ENCODE results near the gene RNU6-9. TPM values are rescaled to one million over a fixed set of nuclear protein-coding genes. Genes with fewer than 3 reads are reported as not detected.

Gene RNU6-9
- total and polyA plus RNA-seq, 11 donors: not detected

GRCh38 chr19:898663-899062 lies 5.4 kb downstream of the RNU6-9 start:
- intact Hi-C loops (cut with DNase I): no loop called here
- no peak for DNase-seq
- Histone ChIP-seq H3K4me1 (peaks cover 0 to 5% (median under 1%) of the 10 kb centered on the region in 12 donors), H3K36me3 (peaks cover 0 to 42% (median 14%) of the 10 kb centered on the region in 9 donors), H3K27me3 (no peaks in the 10 kb centered on the region), H3K27ac (no peak overlapping the region), H3K4me3 (no peak overlapping the region), H3K9me3 (no peaks in the 10 kb centered on the region)
- TF ChIP-seq POLR2A (IDR thresholded peaks at IDR 0.05): no peak
- TF ChIP-seq, protein P1, sequence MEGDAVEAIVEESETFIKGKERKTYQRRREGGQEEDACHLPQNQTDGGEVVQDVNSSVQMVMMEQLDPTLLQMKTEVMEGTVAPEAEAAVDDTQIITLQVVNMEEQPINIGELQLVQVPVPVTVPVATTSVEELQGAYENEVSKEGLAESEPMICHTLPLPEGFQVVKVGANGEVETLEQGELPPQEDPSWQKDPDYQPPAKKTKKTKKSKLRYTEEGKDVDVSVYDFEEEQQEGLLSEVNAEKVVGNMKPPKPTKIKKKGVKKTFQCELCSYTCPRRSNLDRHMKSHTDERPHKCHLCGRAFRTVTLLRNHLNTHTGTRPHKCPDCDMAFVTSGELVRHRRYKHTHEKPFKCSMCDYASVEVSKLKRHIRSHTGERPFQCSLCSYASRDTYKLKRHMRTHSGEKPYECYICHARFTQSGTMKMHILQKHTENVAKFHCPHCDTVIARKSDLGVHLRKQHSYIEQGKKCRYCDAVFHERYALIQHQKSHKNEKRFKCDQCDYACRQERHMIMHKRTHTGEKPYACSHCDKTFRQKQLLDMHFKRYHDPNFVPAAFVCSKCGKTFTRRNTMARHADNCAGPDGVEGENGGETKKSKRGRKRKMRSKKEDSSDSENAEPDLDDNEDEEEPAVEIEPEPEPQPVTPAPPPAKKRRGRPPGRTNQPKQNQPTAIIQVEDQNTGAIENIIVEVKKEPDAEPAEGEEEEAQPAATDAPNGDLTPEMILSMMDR (IDR thresholded peaks at IDR 0.05): no peak
- 74 to 88% (median 86%) methylated on average over 13 to 20 of the region's 20 CpGs for WGBS, 4 donors
- ATAC-seq: no peak

GRCh38 chr19:899336-900042 lies 6.2 kb downstream of the RNU6-9 start:
- WGBS, 4 donors: 90 to 92% (median 91%) methylated on average over 25 to 32 of the region's 32 CpGs

DNA sequence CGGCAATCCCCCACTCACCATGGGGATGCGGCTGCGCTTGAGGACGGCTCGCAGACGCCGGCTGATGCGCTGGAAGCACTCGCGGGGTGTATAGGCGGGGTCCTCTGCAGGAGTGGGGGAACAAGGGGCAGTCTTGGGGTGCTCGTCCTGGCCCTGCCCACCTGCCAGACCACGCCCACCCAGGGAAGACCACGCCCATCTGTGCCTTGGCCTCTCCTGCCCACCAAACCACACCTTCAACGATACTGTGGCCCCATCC lies 6.7 kb downstream of the RNU6-9 start:
- no peak for DNase-seq
- Histone ChIP-seq H3K27me3 (no peaks in the 10 kb centered on the region), H3K4me3 (no peak overlapping the region), H3K36me3 (peaks cover 0 to 42% (median 14%) of the 10 kb centered on the region in 9 donors), H3K4me1 (no peaks in the 10 kb centered on the region), H3K9me3 (no peaks in the 10 kb centered on the region), H3K27ac (no peak overlapping the region)
- peak in 1 of 4 donors; percentile 7 for ATAC-seq
- TF ChIP-seq, protein P1 (IDR thresholded peaks at IDR 0.05): no peak
- no peak for TF ChIP-seq POLR2A (IDR thresholded peaks at IDR 0.05)
- WGBS, 4 donors: 93 to 96% (median 94%) methylated on average over 14 to 15 of the region's 15 CpGs
- intact Hi-C loops (cut with DNase I): no loop called here

More at GRCh38 chr19:899336-900042, 6.2 kb downstream of the RNU6-9 start:
- H3K4me1 ChIP-seq: no peaks in the 10 kb centered on the region
- H3K27ac ChIP-seq: no peak overlapping the region
- H3K4me3 ChIP-seq: no peak overlapping the region
- H3K36me3 ChIP-seq: peaks cover 0 to 42% (median 14%) of the 10 kb centered on the region in 9 donors
- intact Hi-C loops (cut with DNase I): no loop called here
- no peaks in the 10 kb centered on the region for H3K9me3 ChIP-seq
- no peaks in the 10 kb centered on the region for H3K27me3 ChIP-seq
- DNase-seq: no peak
- TF ChIP-seq, protein P1 (IDR thresholded peaks at IDR 0.05): no peak
- no peak for TF ChIP-seq POLR2A (IDR thresholded peaks at IDR 0.05)
- ATAC-seq: peak in 1 of 4 donors; percentile 4

- WGBS, 4 donors: 84 to 87% (median 86%) methylated on average over 24 to 30 of the region's 30 CpGs
Observed at GRCh38 chr19:900302-901111, 7.2 kb downstream of the RNU6-9 start.

More at GRCh38 chr19:900302-901111, 7.2 kb downstream of the RNU6-9 start:
- Histone ChIP-seq H3K36me3 (peaks cover 0 to 42% (median 14%) of the 10 kb centered on the region in 9 donors), H3K4me3 (no peak overlapping the region), H3K27me3 (no peaks in the 10 kb centered on the region), H3K9me3 (no peaks in the 10 kb centered on the region), H3K27ac (no peak overlapping the region), H3K4me1 (no peaks in the 10 kb centered on the region)
- peak in 1 of 4 donors; percentile 13 for ATAC-seq
- intact Hi-C loops (cut with DNase I): no loop called here
- no peak for DNase-seq
- no peak for TF ChIP-seq POLR2A (IDR thresholded peaks at IDR 0.05)
- TF ChIP-seq, protein P1 (IDR thresholded peaks at IDR 0.05): no peak

All from heart left ventricle (tissue), 16 donors.